GM19328 (cell line): ENCODE results near the gene ARHGEF2.

Source experiments
- ATAC-seq: cut with Tn5 transposase; IDR thresholded peaks from one replicate; pipeline ENCODE4 v1.9.1; 2021; ENCODE audit warnings: mild to moderate bottlenecking, moderate library complexity; ENCODE audit not compliant: unreplicated experiment

Gene ARHGEF2

GRCh38 chr1:155978325-155978972 lies at the start of gene ARHGEF2:
Gene ARHGEF2, minus strand, starts transcription at chr1:155978547. Its CDS starts 120 bp downstream, at chr1:155978427.
- peak; percentile 39 for ATAC-seq

- no peak for ATAC-seq
Measured at GRCh38 chr1:156026588-156026987, 48.2 kb upstream of the ARHGEF2 start.

DNA sequence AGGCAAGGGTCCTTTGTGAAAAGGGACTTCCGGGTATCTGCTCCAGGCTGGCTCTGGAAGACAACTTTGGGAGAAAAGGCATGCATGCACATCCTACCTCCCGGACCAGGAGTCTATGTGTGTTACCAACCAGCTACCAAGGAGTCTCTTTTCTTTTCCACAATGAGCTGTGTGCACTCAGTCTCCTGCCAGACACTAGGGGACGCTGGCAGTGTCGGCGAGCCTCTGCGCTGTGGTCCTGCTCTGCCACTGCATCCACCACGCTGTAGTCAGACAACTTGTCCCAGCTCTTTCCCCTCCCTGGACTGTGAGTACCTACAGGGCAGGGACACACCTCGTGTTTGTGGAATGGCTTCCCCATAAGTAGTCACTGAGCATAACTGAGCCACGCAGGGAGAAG lies 47.5 kb upstream of the ARHGEF2 start:
- ATAC-seq: no peak

DNA sequence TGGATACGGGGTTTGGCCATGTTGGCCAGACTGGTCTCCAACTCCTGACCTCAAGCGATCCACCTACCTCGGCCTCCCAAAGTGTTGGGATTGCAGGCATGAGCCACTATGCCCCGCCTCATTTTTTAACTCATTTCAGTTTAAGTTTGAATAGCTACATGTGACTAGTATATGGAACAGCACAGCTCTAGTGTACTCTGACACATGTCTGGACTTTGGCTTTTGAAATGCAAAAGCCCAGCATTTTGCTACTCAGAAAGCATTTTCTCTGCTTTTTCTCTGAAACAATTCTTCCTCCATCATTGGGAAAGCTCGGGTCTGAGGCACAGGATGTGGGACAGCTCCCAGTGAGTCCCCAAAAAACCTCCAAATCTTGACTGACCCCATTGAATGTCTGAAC lies 46.5 kb upstream of the ARHGEF2 start:
- no peak for ATAC-seq

DNA sequence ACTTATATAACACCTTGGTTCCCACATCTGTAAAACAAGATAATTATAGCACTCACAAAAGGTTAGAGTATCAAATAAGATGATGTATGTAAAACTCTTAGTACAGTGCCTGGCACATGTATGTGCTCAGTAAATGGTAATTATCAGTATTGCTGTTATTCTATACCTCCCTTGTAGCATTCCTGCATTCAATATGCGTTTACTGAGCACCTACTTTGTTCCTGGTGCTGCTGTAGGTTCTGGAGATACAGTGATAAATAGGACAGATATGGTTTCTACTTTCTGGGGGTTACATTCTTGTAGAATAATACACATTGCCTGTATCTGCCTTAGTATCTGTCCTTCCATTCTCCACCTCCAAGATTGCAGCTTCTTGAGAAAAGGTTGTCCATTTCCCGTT lies 43.6 kb upstream of the ARHGEF2 start:
- no peak for ATAC-seq

DNA sequence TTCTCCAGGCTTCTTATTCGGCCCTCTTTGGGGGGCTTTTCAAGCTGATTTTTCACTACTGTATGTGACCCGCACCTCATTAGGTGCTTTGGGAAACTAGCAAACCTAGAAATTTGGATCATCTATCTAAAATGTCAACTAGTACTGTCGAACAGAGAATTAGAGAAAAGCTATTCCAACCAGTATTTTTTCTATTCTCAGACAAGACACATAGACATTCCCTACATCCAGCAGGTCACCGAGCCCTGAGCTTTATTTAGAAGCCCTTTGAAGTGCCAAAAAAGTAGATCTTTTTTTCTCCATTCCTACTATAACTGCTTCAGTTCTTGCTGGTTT lies 42.7 kb upstream of the ARHGEF2 start:
- ATAC-seq: no peak

GRCh38 chr1:156020293-156021092 lies 42.1 kb upstream of the ARHGEF2 start, which contains the start of gene SSR2:
Gene SSR2, minus strand, starts transcription at chr1:156020951. Its CDS starts 784 bp downstream, at chr1:156020167.
- ATAC-seq: peak; percentile 85

DNA sequence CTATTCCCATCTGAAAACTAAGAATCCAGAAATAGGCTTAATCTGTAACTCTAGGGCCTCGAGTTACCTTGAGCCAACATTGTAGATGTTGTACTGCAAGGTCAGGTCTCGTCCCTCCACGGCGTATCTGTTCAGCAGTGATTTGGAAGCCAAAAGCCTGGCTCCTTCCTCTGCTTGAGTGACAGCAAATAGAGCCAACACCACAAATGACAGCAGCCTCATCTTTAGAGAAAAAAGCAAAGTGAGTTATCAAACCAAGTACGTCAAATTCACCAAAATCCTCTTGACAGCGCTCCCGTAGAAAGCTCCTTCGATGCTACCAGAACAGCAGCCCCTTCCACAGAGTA lies 41.6 kb upstream of the ARHGEF2 start:
- no peak for ATAC-seq

DNA sequence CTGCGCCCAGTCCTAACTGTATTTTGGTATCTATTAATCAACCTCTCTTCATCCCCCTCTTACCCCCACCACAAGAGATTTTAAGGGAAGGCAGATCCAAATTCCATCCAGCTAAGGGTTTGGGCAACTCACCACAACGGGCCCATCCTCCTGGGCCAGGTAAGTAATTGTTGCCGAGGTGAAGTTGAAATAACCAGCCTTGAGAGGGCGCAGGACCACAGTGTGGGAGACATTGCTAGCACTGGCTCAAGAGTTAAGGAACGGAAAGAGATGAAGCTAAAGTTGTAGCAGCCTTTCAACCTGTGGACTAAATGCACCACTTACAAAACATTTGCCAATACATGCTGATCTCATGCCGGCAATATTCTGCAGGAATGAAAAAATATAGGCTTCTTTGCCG lies 36.5 kb upstream of the ARHGEF2 start:
- ATAC-seq: no peak

DNA sequence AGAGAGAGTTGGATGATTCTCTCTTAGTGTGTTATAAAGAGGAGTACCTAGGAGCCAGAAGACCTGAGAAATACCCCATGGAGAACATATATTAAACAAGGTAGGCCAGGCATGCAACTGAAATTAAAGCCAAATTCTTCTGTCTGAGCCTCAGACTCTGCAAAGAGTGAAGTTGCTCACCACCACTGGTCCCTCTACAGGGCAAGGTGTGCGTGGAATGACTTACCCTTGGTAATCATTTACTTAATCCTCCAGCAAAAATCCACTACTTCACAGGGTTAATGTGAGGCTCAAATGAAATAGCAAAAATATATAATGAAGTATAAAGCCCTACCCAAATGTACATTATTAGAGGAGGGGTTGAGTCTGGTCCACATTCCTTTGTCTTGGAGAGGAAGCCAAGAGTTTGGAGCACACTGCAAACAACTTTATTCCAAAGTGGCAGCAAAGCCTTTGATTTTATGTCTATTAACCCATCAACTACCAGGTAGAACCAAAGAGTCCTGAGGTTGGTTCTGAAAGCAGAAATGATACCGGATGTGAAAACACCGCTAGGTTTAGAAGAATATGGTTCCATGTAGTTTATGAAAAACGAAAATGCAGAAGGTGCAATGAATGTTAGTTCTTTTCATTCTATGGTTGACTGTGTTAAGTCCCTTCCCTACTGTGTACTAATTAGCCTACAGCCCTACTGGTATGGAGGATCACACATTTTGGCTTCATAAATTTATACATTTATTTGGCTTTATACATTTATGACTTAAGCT lies 33.9 kb upstream of the ARHGEF2 start:
- no peak for ATAC-seq

DNA sequence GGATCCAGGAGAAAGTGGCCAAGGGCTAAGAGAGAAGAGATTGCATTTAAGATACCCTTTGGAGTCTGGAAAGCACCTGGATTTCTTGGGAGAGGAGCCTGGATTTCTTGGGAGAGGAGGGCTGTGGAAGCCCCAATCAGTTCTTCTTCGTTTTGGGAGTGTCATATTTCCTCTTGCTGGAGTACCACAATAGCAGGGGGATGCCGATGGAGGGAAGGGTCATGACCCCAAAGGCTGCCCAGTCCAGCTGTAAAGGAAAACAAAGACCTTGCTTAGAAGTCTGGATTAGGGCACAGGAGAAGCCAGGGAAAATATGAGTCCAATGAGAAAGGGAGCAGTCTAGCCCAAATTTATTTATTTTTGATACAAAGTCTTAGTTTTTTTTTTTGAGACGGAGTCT lies 31.1 kb upstream of the ARHGEF2 start:
- ATAC-seq: no peak

GRCh38 chr1:156006666-156007376 lies 28.5 kb upstream of the ARHGEF2 start:
- no peak for ATAC-seq

DNA sequence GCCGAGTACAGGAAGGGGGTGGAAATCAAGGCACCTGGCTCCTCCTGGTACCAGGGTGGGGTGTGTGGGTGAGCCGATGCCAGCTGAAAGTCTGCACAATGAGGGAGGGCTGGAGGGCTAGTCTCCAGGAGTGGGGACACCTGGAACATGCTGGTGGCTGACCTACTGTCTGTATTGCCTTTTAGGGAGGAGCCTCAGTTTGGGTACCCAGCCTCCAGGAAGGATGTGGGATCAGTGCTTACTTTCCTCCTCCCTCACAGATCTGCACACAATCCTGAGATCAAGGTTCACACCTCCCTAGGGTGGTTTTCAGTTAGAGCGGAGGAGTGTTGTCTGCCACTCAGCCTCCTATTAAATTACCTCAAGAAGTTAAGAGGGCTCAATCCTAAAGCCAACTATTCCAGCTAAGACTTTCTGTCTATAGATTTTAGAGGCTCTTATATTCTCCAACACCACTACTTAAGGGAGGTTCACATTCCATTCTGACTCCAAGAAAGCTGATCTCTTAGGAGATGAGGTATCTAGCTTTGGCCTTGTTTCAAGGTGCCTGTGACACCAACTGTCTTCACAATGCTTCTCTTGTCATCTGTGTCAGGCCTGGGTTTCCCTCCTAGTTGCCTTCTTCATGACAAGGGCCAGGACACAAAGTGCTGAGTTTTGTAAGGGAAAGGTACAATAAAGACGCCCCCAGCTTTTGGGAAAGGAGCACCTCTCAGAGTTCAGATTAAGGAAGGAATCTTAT lies 26.7 kb upstream of the ARHGEF2 start:
- no peak for ATAC-seq

- ATAC-seq: no peak
Measured at GRCh38 chr1:156003923-156004188, 25.5 kb upstream of the ARHGEF2 start.

DNA sequence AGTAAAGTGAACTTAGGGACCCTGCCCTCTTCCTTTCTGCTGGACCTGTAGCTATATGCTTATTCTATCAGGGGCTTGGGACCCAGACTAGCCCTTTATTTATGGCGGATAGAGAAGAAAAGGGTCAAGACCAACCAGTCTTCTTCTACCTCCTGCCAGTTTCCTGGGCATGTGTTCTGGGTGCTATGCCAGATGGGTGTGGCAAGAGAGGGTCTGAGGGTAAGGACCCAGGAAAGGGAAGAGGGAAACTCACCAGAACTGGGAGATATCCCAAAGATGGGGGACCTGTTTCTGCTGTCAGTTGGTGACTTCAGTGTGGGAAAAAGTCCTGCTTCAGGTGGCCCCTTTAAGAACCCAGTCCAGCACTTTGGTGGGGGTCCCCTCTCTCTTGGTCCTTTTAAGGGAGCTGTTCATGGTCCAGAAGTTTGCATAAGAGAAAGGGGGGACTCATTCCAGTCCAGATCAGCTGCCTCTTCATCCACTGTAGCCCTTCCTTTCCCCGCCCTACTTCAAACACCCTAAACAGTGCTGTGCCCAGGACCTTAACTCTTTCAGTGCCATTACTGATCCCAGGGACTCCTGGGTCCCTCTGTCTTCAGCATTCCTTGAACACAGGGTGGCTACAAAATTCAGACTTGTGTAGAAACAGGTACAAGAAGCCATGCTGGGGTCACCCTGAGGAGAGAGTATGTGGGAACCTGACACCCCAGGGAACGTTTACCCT lies 24.0 kb upstream of the ARHGEF2 start:
- no peak for ATAC-seq

- ATAC-seq: no peak
Measured at GRCh38 chr1:156001662-156002171, 23.4 kb upstream of the ARHGEF2 start.

DNA sequence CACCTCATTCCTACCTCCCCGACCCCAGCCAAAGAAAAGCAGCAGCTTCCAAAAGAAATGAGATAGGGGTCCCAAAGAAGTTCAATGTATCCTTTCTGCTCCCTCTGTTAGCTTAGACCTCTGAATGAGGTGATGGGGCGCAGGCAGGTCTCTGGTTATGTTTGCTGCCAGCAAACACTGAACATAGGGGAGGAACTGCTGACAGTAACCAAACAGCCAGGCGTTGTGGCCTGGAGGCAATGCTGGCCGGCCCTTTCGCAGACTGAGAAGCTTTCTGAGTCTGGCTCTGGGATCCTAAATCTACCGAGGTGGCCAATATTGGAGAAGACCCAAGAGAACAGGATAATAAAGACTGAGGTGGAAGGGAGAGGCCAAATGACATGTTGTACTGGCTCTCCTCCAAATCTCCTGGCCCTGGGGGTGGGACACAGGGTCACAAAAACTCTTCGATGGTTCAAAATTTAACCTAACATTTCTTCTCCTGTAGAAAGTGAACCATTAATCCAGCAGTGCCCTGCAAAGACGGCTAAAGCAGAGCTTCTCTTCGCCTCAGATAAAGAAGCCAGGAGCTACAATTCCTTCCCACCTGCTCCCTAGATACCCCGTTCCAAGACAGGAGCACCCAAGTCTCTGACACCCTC lies 22.8 kb upstream of the ARHGEF2 start:
- ATAC-seq: no peak

- no peak for ATAC-seq
Measured at GRCh38 chr1:155999964-156000363, 21.6 kb upstream of the ARHGEF2 start.

GRCh38 chr1:155996166-155996565 lies 17.8 kb upstream of the ARHGEF2 start:
- ATAC-seq: no peak
